Endothelial cell of umbilical vein (primary cell): ENCODE measurements around the gene CEP63.

ENCODE experiments used
- JUN ChIP-seq: IDR thresholded peaks from 2 replicates; pipeline ENCODE4 v1.6.1; 2011; ENCODE audit warnings: borderline replicate concordance, low read depth; ENCODE audit not compliant: insufficient read length, insufficient read depth
- MAX ChIP-seq: IDR thresholded peaks from 2 replicates; pipeline ENCODE4 v1.6.1; 2011; ENCODE audit not compliant: insufficient read depth, insufficient read length
- POLR2A ChIP-seq: IDR thresholded peaks from 2 replicates; pipeline ENCODE4 v1.6.1; 2012; ENCODE audit warnings: low read depth, mild to moderate bottlenecking, control low read depth, low read length
- POLR2AphosphoS5 ChIP-seq: IDR thresholded peaks from 2 replicates; pipeline ENCODE4 v1.6.1; 2012; ENCODE audit warnings: low read depth, mild to moderate bottlenecking, control low read depth, low read length, moderate library complexity; ENCODE audit not compliant: insufficient read depth
- TF ChIP-seq, protein P1 (sequence below), 2 donors: IDR thresholded peaks; 1 replicate in 1 of 2; 2 replicates in 1 of 2; pipeline ENCODE4 v1.5.1; 2011; ENCODE audit warnings: low read length in 2 of 2, mild to moderate bottlenecking in 2 of 2, moderate library complexity in 2 of 2, control low read depth in 1 of 2, inconsistent platforms in 1 of 2, low read depth in 1 of 2; ENCODE audit not compliant: insufficient read depth in 1 of 2; ENCODE audit errors: extremely low read depth in 1 of 2

GRCh38 chr3:134545818-134546217, 60.0 kb downstream of the CEP63 start:
- TF ChIP-seq MAX (no peak), POLR2A (no peak), POLR2AphosphoS5 (no peak), JUN (no peak)
- TF ChIP-seq, protein P1, sequence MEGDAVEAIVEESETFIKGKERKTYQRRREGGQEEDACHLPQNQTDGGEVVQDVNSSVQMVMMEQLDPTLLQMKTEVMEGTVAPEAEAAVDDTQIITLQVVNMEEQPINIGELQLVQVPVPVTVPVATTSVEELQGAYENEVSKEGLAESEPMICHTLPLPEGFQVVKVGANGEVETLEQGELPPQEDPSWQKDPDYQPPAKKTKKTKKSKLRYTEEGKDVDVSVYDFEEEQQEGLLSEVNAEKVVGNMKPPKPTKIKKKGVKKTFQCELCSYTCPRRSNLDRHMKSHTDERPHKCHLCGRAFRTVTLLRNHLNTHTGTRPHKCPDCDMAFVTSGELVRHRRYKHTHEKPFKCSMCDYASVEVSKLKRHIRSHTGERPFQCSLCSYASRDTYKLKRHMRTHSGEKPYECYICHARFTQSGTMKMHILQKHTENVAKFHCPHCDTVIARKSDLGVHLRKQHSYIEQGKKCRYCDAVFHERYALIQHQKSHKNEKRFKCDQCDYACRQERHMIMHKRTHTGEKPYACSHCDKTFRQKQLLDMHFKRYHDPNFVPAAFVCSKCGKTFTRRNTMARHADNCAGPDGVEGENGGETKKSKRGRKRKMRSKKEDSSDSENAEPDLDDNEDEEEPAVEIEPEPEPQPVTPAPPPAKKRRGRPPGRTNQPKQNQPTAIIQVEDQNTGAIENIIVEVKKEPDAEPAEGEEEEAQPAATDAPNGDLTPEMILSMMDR (IDR thresholded peaks at IDR 0.05; ENCODE audit: extremely low read depth in 1 of 2, insufficient read depth in 1 of 2, low read depth in 1 of 2, low read length in 2 of 2) = no peak
